KOPT-K1 (cell line): ENCODE results near the gene SETMAR.

ENCODE experiments used
- H3K27ac ChIP-seq: fragments of 200-600 bp; sonication (generic); 2 replicates; pipeline ENCODE4 v1.5.1; 2016; ENCODE audit warnings: antibody characterized with exemption, mild to moderate bottlenecking, low read depth, low read length; ENCODE audit not compliant: poor library complexity, severe bottlenecking
- H3K36me3 ChIP-seq: fragments of 200-600 bp; sonication (generic); 2 replicates; pipeline ENCODE4 v1.5.1; 2017; ENCODE audit warnings: antibody characterized with exemption, mild to moderate bottlenecking, low read length, moderate library complexity; ENCODE audit not compliant: insufficient read depth
- H3K9me3 ChIP-seq: fragments of 200-600 bp; sonication (generic); 2 replicates; pipeline ENCODE4 v1.5.1; 2017; ENCODE audit warnings: antibody characterized with exemption, low read length, mild to moderate bottlenecking; ENCODE audit not compliant: insufficient read depth, poor library complexity, severe bottlenecking

SETMAR gene

GRCh38 chr3:4356220-4356540 is 53.0 kb downstream of the SETMAR start:
- Histone ChIP-seq H3K9me3 (no peaks in the 10 kb centered on the region), H3K36me3 (no peaks in the 10 kb centered on the region), H3K27ac (no peak overlapping the region)

GRCh38 chr3:4356546-4357410 is 53.6 kb downstream of the SETMAR start:
- Histone ChIP-seq H3K27ac (no peak overlapping the region), H3K9me3 (no peaks in the 10 kb centered on the region), H3K36me3 (no peaks in the 10 kb centered on the region; the same call in 1 of the 2 replicates)

GRCh38 chr3:4358273-4358672 is 55.1 kb downstream of the SETMAR start:
- H3K9me3 ChIP-seq: no peaks in the 10 kb centered on the region
- no peaks in the 10 kb centered on the region; the same call in 1 of the 2 replicates for H3K36me3 ChIP-seq
- H3K27ac ChIP-seq: no peak overlapping the region

- H3K36me3 ChIP-seq: no peaks in the 10 kb centered on the region; the same call in 1 of the 2 replicates
- no peak overlapping the region for H3K27ac ChIP-seq
- no peaks in the 10 kb centered on the region for H3K9me3 ChIP-seq
These were observed 56.8 kb downstream of the SETMAR start for GRCh38 chr3:4359805-4360502.

- H3K36me3 ChIP-seq: no peaks in the 10 kb centered on the region; the same call in 1 of the 2 replicates
- no peak overlapping the region for H3K27ac ChIP-seq
- H3K9me3 ChIP-seq: no peaks in the 10 kb centered on the region
These were observed 57.6 kb downstream of the SETMAR start for GRCh38 chr3:4360817-4361216.

- Histone ChIP-seq H3K9me3 (no peaks in the 10 kb centered on the region), H3K36me3 (no peaks in the 10 kb centered on the region; the same call in 1 of the 2 replicates), H3K27ac (no peak overlapping the region)
These were observed 59.4 kb downstream of the SETMAR start for GRCh38 chr3:4362523-4362922.
